GM12892 (cell line): ENCODE measurements around the gene PAXX.

ENCODE experiments used
- POLR2A ChIP-seq: IDR thresholded peaks from 2 replicates; pipeline ENCODE4 v1.6.1; 2011; ENCODE audit warnings: low read depth, low read length, control low read depth
- POLR2AphosphoS5 ChIP-seq: IDR thresholded peaks from 2 replicates; pipeline ENCODE4 v1.6.1; 2011; ENCODE audit warnings: low read depth, low read length, control low read depth
- TAF1 ChIP-seq: IDR thresholded peaks from 2 replicates; pipeline ENCODE4 v1.6.1; 2011; ENCODE audit warnings: low read depth, mild to moderate bottlenecking, control low read depth, low read length, borderline replicate concordance

- TF ChIP-seq POLR2AphosphoS5, result no peak
- TF ChIP-seq TAF1, result no peak
- TF ChIP-seq POLR2A, result no peak
These were observed 31.8 kb upstream of the PAXX start for GRCh38 chr9:136960212-136960937.
